Endothelial cell of umbilical vein (primary cell): ENCODE results near the gene GPR157. TPM values are rescaled to one million over a fixed set of nuclear protein-coding genes. Genes with fewer than 3 reads are reported as not detected.

Experiments used
- BruUV-seq: library from RNA; stranded (reverse); fragments of 400-500 nt; replicated peaks from 2 replicates; lab custom pipeline; 2021; lab: Mats Ljungman, UMichigan
- CTCF ChIA-PET: fragments of 300-600, 350-600 bp; sonication (Branson Sonifier 250); formaldehyde crosslinking; loops from one replicate; lab custom pipeline; 2021; ENCODE audit warnings: antibody characterized with exemption, inconsistent platforms; lab: Charles Lee
- POLR2A ChIA-PET: fragments of 300-600, 350-600 bp; sonication (Branson Sonifier 250); formaldehyde crosslinking; loops from one replicate; lab custom pipeline; 2021; ENCODE audit warnings: antibody characterized with exemption, inconsistent platforms; lab: Charles Lee
- DNase-seq: peaks from one replicate; pipeline ENCODE4 v3.0.0-alpha.2; 2011; ENCODE audit warnings: low read depth, low spot score
- FAIRE-seq: peaks from 2 replicates; lab custom pipeline; 2011; peaks lifted over from hg19 to GRCh38; lab: Jason Lieb, UNC
- H2AFZ ChIP-seq: 2 replicates; pipeline ENCODE4 v1.6.0; 2012; ENCODE audit warnings: low read depth, low read length, control low read depth, inconsistent platforms
- H3K27ac ChIP-seq: 2 replicates; pipeline ENCODE4 v1.5.1; 2011; ENCODE audit warnings: low read depth, mild to moderate bottlenecking, control low read depth, low read length, moderate library complexity; ENCODE audit not compliant: insufficient read depth
- H3K27me3 ChIP-seq, 2 experiments: 2 replicates each; pipeline versions ENCODE4 v1.6.0 to v1.6.1; 2011; ENCODE audit warnings: low read length in 2 of 2, mixed read lengths in 1 of 2; ENCODE audit not compliant: control insufficient read depth in 2 of 2, insufficient read depth in 2 of 2
- H3K36me3 ChIP-seq, 2 experiments: 2 replicates in 1 of 2; 3 replicates in 1 of 2; pipeline ENCODE4 v1.5.1; 2011; ENCODE audit warnings: low read length in 2 of 2, mild to moderate bottlenecking in 1 of 2, moderate library complexity in 1 of 2; ENCODE audit not compliant: control insufficient read depth in 2 of 2, insufficient read depth in 2 of 2; ENCODE audit errors: extremely low read depth in 1 of 2
- H3K4me1 ChIP-seq: 3 replicates; pipeline ENCODE4 v1.5.1; 2011; ENCODE audit warnings: mild to moderate bottlenecking, low read length; ENCODE audit not compliant: control insufficient read depth, insufficient read depth; ENCODE audit errors: extremely low read depth
- H3K4me2 ChIP-seq: 2 replicates; pipeline ENCODE4 v1.6.1; 2011; ENCODE audit warnings: low read length, control low read depth, mixed read lengths; ENCODE audit not compliant: insufficient read depth
- H3K4me3 ChIP-seq, 3 experiments: fragments of 200-600 bp in 1 of 3; sonication (generic), shearing (Covaris generic) in 1 of 3; replicated peaks in 1 of 3; 2 replicates each; pipeline ENCODE4 v1.5.1; 2011 to 2016; ENCODE audit warnings: control low read depth in 3 of 3, low read length in 3 of 3, mild to moderate bottlenecking in 2 of 3, inconsistent platforms in 1 of 3, low read depth in 1 of 3, moderate library complexity in 1 of 3; ENCODE audit not compliant: insufficient read depth in 1 of 3
- H3K79me2 ChIP-seq: 2 replicates; pipeline ENCODE4 v1.6.0; 2012; ENCODE audit warnings: low read length, inconsistent platforms; ENCODE audit not compliant: control insufficient read depth, insufficient read depth
- H3K9ac ChIP-seq: replicated peaks from 2 replicates; pipeline ENCODE3; 2011; ENCODE audit warnings: low read length, control low read depth; ENCODE audit not compliant: insufficient read depth; ENCODE audit errors: extremely low read depth
- H3K9me1 ChIP-seq: replicated peaks from 3 replicates; pipeline ENCODE4 v1.6.0; 2011; ENCODE audit warnings: mild to moderate bottlenecking, low read length; ENCODE audit not compliant: control insufficient read depth, insufficient read depth; ENCODE audit errors: extremely low read depth
- H3K9me3 ChIP-seq: replicated peaks from 2 replicates; pipeline ENCODE4 v1.5.1; 2012; ENCODE audit warnings: low read length, inconsistent platforms; ENCODE audit not compliant: control insufficient read depth, insufficient read depth
- H4K20me1 ChIP-seq: replicated peaks from 2 replicates; pipeline ENCODE3; 2011; ENCODE audit warnings: mild to moderate bottlenecking, low read length; ENCODE audit not compliant: control insufficient read depth, insufficient read depth; ENCODE audit errors: extremely low read depth
- CTCF ChIP-seq, 2 donors: IDR thresholded peaks; 1 replicate in 1 of 2; 2 replicates in 1 of 2; pipeline ENCODE4 v1.5.1; 2011; ENCODE audit warnings: low read length in 2 of 2, mild to moderate bottlenecking in 2 of 2, moderate library complexity in 2 of 2, control low read depth in 1 of 2, inconsistent platforms in 1 of 2, low read depth in 1 of 2; ENCODE audit not compliant: insufficient read depth in 1 of 2; ENCODE audit errors: extremely low read depth in 1 of 2
- EZH2 ChIP-seq: IDR thresholded peaks from 2 replicates; pipeline ENCODE4 v1.6.1; 2012; ENCODE audit warnings: borderline replicate concordance, low read depth, mild to moderate bottlenecking, moderate library complexity, low read length, inconsistent platforms; ENCODE audit not compliant: severe bottlenecking
- FOS ChIP-seq: IDR thresholded peaks from 2 replicates; pipeline ENCODE4 v1.6.1; 2011; ENCODE audit warnings: mild to moderate bottlenecking, low read length, moderate library complexity, borderline replicate concordance; ENCODE audit not compliant: insufficient read depth
- GATA2 ChIP-seq: IDR thresholded peaks from 2 replicates; pipeline ENCODE4 v1.7.0; 2011; ENCODE audit warnings: low read depth, mild to moderate bottlenecking, moderate library complexity, mixed read lengths, low read length; ENCODE audit not compliant: insufficient read length, insufficient read depth
- JUN ChIP-seq: IDR thresholded peaks from 2 replicates; pipeline ENCODE4 v1.6.1; 2011; ENCODE audit warnings: borderline replicate concordance, low read depth; ENCODE audit not compliant: insufficient read length, insufficient read depth
- MAX ChIP-seq: IDR thresholded peaks from 2 replicates; pipeline ENCODE4 v1.6.1; 2011; ENCODE audit not compliant: insufficient read depth, insufficient read length
- MYC ChIP-seq: IDR thresholded peaks from one replicate; pipeline ENCODE4 v1.6.1; 2011; ENCODE audit warnings: mild to moderate bottlenecking, low read depth, low read length
- POLR2A ChIP-seq: IDR thresholded peaks from 2 replicates; pipeline ENCODE4 v1.6.1; 2012; ENCODE audit warnings: low read depth, mild to moderate bottlenecking, control low read depth, low read length
- POLR2AphosphoS5 ChIP-seq: IDR thresholded peaks from 2 replicates; pipeline ENCODE4 v1.6.1; 2012; ENCODE audit warnings: low read depth, mild to moderate bottlenecking, control low read depth, low read length, moderate library complexity; ENCODE audit not compliant: insufficient read depth
- dilution Hi-C: fragments of 300-500 bp; cut with MboI; formaldehyde crosslinking; loops from one replicate; pipeline ENCODE4 v1.15.0; 2019; ENCODE audit warnings: low sequenced_read_pairs; ENCODE audit not compliant: extremely low pct_ligation_motif_present
- intact Hi-C: fragments of 100-400 bp; cut with micrococcal nuclease; formaldehyde crosslinking; loops from one replicate; pipeline ENCODE4 v1.10.0; 2022
- polyA plus RNA-seq, 4 experiments: library from polyadenylated mRNA; depleted of rRNA in 3 of 4; stranded (reverse) in 3 of 4; unstranded in 1 of 4; fragments of >200 nt; gene quantifications; 2 replicates each; pipeline versions ENCODE4 v1.2.1 to v1.2.3, GENCODE V29; 2011 to 2012; ENCODE audit warnings: missing spikeins in 1 of 4
- total RNA-seq: library from RNA; stranded (reverse); gene quantifications from 2 replicates; pipeline ENCODE4 v1.2.3, GENCODE V29; 2021

GPR157 gene
- total and polyA plus RNA-seq, 2 donors (not counting 3 experiments of a cell fraction or from before 2014, with no cell fraction given): 1.0 to 6.5 TPM

- no peak overlapping the region for H3K27ac ChIP-seq
- H3K4me1 ChIP-seq: peaks cover 2% of the 10 kb centered on the region
- dilution Hi-C loops: no loop called here
Observed at GRCh38 chr1:9062021-9062471, 66.9 kb downstream of the GPR157 start.

More at GRCh38 chr1:9062021-9062471, 66.9 kb downstream of the GPR157 start:
- ChIA-PET CTCF (interaction anchor here (0.9 to 1.6 kb wide), 5 partner anchors 12 to 76 kb away, joined by 3 to 7 read pairs (median 4); no protein-coding TSS in a partner anchor), POLR2A (no interaction called here)
- no TSS peak for BruUV-seq
- Histone ChIP-seq H3K79me2 (no peaks in the 10 kb centered on the region), H4K20me1 (no peaks in the 10 kb centered on the region), H3K9me3 (no peaks in the 10 kb centered on the region), H3K27me3 (no peaks in the 10 kb centered on the region), H3K4me2 (no peak overlapping the region), H3K9ac (no peak overlapping the region), H3K36me3 (no peaks in the 10 kb centered on the region), H3K4me3 (no peak overlapping the region), H3K9me1 (no peaks in the 10 kb centered on the region), H2AFZ (no peak overlapping the region)
- DNase-seq (no peak), FAIRE-seq (no peak)
- TF ChIP-seq JUN (no peak), FOS (no peak), MYC (no peak), CTCF (IDR thresholded peaks at IDR 0.05; ENCODE audit: extremely low read depth in 1 of 2, insufficient read depth in 1 of 2, low read depth in 1 of 2, low read length in 2 of 2) (no peak), MAX (no peak), POLR2A (no peak), GATA2 (no peak), POLR2AphosphoS5 (no peak), EZH2 (no peak)
- intact Hi-C loops: no loop called here
